Transverse colon (tissue), 4 donors: ENCODE results near the gene RPTOR.

Source experiments
- EP300 ChIP-seq: sonication (generic); formaldehyde crosslinking; IDR thresholded peaks from one replicate; pipeline ENCODE4 v1.6.1; 2017; ENCODE audit warnings: antibody characterized with exemption, low read depth
- POLR2A ChIP-seq: fragments of 450-650 bp; IDR thresholded peaks from one replicate; pipeline ENCODE4 v1.6.1; 2016; ENCODE audit warnings: antibody characterized with exemption, mild to moderate bottlenecking, moderate library complexity
- POLR2AphosphoS5 ChIP-seq, 3 donors: sonication (generic); formaldehyde crosslinking; IDR thresholded peaks; one replicate each; pipeline ENCODE4 v1.6.1; 2016; ENCODE audit warnings: antibody characterized with exemption in 3 of 3
- TF ChIP-seq, protein P1 (sequence below), 5 experiments: fragments of 200-600 bp in 3 of 5; fragments of 450-650 bp in 2 of 5; sonication (generic) in 3 of 5; IDR thresholded peaks; 1 replicate in 2 of 5; 2 replicates in 3 of 5; pipeline ENCODE4 v1.5.1; 2016 to 2017; ENCODE audit warnings: antibody characterized with exemption in 5 of 5, inconsistent platforms in 3 of 5, mild to moderate bottlenecking in 2 of 5, moderate library complexity in 1 of 5

- TF ChIP-seq, protein P1, sequence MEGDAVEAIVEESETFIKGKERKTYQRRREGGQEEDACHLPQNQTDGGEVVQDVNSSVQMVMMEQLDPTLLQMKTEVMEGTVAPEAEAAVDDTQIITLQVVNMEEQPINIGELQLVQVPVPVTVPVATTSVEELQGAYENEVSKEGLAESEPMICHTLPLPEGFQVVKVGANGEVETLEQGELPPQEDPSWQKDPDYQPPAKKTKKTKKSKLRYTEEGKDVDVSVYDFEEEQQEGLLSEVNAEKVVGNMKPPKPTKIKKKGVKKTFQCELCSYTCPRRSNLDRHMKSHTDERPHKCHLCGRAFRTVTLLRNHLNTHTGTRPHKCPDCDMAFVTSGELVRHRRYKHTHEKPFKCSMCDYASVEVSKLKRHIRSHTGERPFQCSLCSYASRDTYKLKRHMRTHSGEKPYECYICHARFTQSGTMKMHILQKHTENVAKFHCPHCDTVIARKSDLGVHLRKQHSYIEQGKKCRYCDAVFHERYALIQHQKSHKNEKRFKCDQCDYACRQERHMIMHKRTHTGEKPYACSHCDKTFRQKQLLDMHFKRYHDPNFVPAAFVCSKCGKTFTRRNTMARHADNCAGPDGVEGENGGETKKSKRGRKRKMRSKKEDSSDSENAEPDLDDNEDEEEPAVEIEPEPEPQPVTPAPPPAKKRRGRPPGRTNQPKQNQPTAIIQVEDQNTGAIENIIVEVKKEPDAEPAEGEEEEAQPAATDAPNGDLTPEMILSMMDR (IDR thresholded peaks at IDR 0.05), result no peak
- TF ChIP-seq EP300 (no peak), POLR2AphosphoS5 (IDR thresholded peaks at IDR 0.05) (no peak), POLR2A (no peak)
Observed at GRCh38 chr17:80885947-80886582, 341.4 kb downstream of the RPTOR start.
